Measurements from ENCODE around the gene UBL7. TPM values are rescaled to one million over a fixed set of nuclear protein-coding genes. Genes with fewer than 3 reads are reported as not detected.

Gene UBL7
- total and polyA plus RNA-seq, 10 of the 15 experiments (the other 5 are each of a cell fraction or from before 2014, with no cell fraction given), result 25.9 to 145 (median 90.1) TPM

GRCh38 chr15:74400915-74401757, 59.8 kb downstream of the UBL7 start (continued):
- TF ChIP-seq, protein P1, sequence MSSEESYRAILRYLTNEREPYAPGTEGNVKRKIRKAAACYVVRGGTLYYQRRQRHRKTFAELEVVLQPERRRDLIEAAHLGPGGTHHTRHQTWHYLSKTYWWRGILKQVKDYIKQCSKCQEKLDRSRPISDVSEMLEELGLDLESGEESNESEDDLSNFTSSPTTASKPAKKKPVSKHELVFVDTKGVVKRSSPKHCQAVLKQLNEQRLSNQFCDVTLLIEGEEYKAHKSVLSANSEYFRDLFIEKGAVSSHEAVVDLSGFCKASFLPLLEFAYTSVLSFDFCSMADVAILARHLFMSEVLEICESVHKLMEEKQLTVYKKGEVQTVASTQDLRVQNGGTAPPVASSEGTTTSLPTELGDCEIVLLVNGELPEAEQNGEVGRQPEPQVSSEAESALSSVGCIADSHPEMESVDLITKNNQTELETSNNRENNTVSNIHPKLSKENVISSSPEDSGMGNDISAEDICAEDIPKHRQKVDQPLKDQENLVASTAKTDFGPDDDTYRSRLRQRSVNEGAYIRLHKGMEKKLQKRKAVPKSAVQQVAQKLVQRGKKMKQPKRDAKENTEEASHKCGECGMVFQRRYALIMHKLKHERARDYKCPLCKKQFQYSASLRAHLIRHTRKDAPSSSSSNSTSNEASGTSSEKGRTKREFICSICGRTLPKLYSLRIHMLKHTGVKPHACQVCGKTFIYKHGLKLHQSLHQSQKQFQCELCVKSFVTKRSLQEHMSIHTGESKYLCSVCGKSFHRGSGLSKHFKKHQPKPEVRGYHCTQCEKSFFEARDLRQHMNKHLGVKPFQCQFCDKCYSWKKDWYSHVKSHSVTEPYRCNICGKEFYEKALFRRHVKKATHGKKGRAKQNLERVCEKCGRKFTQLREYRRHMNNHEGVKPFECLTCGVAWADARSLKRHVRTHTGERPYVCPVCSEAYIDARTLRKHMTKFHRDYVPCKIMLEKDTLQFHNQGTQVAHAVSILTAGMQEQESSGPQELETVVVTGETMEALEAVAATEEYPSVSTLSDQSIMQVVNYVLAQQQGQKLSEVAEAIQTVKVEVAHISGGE (CRISPR knock-in tag; IDR thresholded peaks at IDR 0.05), result no peak; the same call in 1 of the 2 replicates
- TF ChIP-seq BACH1 (IDR thresholded peaks at IDR 0.05; ENCODE audit: borderline replicate concordance) (0 out of 2 replicates have a peak, but pooled peaks have one; percentile 55), USF2 (IDR thresholded peaks at IDR 0.05; ENCODE audit: borderline replicate concordance, low read depth, low read length) (no peak), ZNF274 (IDR thresholded peaks at IDR 0.05; ENCODE audit: insufficient read depth, insufficient read length) (no peak), BHLHE40 (IDR thresholded peaks at IDR 0.05; ENCODE audit: borderline replicate concordance in 1 of 2, low read depth in 2 of 2, low read length in 1 of 2) (peak; percentile 66 to 71; a peak in 3 of 4 replicates), CEBPB (IDR thresholded peaks at IDR 0.05; ENCODE audit: borderline replicate concordance in 1 of 2, low read depth in 2 of 2, low read length in 2 of 2) (no peak), USF1 (IDR thresholded peaks at IDR 0.05; ENCODE audit: borderline replicate concordance, extremely low read length, insufficient read depth, low read depth, low read length) (no peak), SKIL (IDR thresholded peaks at IDR 0.05; ENCODE audit: low read depth, poor library complexity, severe bottlenecking) (peak; percentile 62), ZBTB40 (IDR thresholded peaks at IDR 0.05; ENCODE audit: borderline replicate concordance) (no peak), CHD4 (IDR thresholded peaks at IDR 0.05) (no peak), WRNIP1 (IDR thresholded peaks at IDR 0.05; ENCODE audit: borderline replicate concordance, low read depth, low read length) (no peak)
- TF ChIP-seq, protein P2, sequence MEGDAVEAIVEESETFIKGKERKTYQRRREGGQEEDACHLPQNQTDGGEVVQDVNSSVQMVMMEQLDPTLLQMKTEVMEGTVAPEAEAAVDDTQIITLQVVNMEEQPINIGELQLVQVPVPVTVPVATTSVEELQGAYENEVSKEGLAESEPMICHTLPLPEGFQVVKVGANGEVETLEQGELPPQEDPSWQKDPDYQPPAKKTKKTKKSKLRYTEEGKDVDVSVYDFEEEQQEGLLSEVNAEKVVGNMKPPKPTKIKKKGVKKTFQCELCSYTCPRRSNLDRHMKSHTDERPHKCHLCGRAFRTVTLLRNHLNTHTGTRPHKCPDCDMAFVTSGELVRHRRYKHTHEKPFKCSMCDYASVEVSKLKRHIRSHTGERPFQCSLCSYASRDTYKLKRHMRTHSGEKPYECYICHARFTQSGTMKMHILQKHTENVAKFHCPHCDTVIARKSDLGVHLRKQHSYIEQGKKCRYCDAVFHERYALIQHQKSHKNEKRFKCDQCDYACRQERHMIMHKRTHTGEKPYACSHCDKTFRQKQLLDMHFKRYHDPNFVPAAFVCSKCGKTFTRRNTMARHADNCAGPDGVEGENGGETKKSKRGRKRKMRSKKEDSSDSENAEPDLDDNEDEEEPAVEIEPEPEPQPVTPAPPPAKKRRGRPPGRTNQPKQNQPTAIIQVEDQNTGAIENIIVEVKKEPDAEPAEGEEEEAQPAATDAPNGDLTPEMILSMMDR (IDR thresholded peaks at IDR 0.05 in 2 of 3, conservative IDR thresholded peaks at IDR 0.05 in 1 of 3; ENCODE audit: control insufficient read depth in 2 of 3, extremely low read depth in 1 of 3, insufficient read depth in 1 of 3, low read depth in 3 of 3, low read length in 3 of 3), result no peak

All from GM12878 (cell line).